ENCODE data around the gene DDO.

The DDO gene

GRCh38 chr6:110400208-110400607 lies 15.2 kb downstream of the DDO start:
- no peak overlapping the region for H3K4me3 ChIP-seq (ENCODE audit: low read depth, low read length)
- in situ Hi-C loops (cut with HindIII; ENCODE audit: low sequenced_read_pairs): no loop called here
- TF ChIP-seq CTCF (IDR thresholded peaks at IDR 0.05; ENCODE audit: low read depth, low read length): no peak
- DNase-seq (ENCODE audit: low read depth, low spot score): no peak

GRCh38 chr6:110399219-110400071 lies 15.9 kb downstream of the DDO start:
- in situ Hi-C loops (cut with HindIII; ENCODE audit: low sequenced_read_pairs): no loop called here
- no peak for TF ChIP-seq CTCF (IDR thresholded peaks at IDR 0.05; ENCODE audit: low read depth, low read length)
- peak overlapping the region; percentile 11 for H3K4me3 ChIP-seq (ENCODE audit: low read depth, low read length)
- no peak for DNase-seq (ENCODE audit: low read depth, low spot score)

- in situ Hi-C loops (cut with HindIII; ENCODE audit: low sequenced_read_pairs): no loop called here
- H3K4me3 ChIP-seq (ENCODE audit: low read depth, low read length): no peak overlapping the region
- DNase-seq (ENCODE audit: low read depth, low spot score): peak; percentile 31
- TF ChIP-seq CTCF (IDR thresholded peaks at IDR 0.05; ENCODE audit: low read depth, low read length): no peak
Measured at GRCh38 chr6:110398778-110399177, 16.6 kb downstream of the DDO start.

- no peak overlapping the region for H3K4me3 ChIP-seq (ENCODE audit: low read depth, low read length)
- in situ Hi-C loops (cut with HindIII; ENCODE audit: low sequenced_read_pairs): no loop called here
- TF ChIP-seq CTCF (IDR thresholded peaks at IDR 0.05; ENCODE audit: low read depth, low read length): no peak
- no peak for DNase-seq (ENCODE audit: low read depth, low spot score)
Measured at GRCh38 chr6:110395221-110395620, 20.2 kb downstream of the DDO start.

GRCh38 chr6:110394409-110394808 lies 21.0 kb downstream of the DDO start:
- in situ Hi-C loops (cut with HindIII; ENCODE audit: low sequenced_read_pairs): no loop called here
- no peak for TF ChIP-seq CTCF (IDR thresholded peaks at IDR 0.05; ENCODE audit: low read depth, low read length)
- no peak overlapping the region for H3K4me3 ChIP-seq (ENCODE audit: low read depth, low read length)
- no peak for DNase-seq (ENCODE audit: low read depth, low spot score)

GRCh38 chr6:110392727-110393126 lies 22.6 kb downstream of the DDO start:
- no peak for TF ChIP-seq CTCF (IDR thresholded peaks at IDR 0.05; ENCODE audit: low read depth, low read length)
- DNase-seq (ENCODE audit: low read depth, low spot score): no peak
- H3K4me3 ChIP-seq (ENCODE audit: low read depth, low read length): no peak overlapping the region
- in situ Hi-C loops (cut with HindIII; ENCODE audit: low sequenced_read_pairs): no loop called here

Measured in astrocyte of the spinal cord (primary cell).